ENCODE measurements around the gene NME2.

Gene NME2

DNA sequence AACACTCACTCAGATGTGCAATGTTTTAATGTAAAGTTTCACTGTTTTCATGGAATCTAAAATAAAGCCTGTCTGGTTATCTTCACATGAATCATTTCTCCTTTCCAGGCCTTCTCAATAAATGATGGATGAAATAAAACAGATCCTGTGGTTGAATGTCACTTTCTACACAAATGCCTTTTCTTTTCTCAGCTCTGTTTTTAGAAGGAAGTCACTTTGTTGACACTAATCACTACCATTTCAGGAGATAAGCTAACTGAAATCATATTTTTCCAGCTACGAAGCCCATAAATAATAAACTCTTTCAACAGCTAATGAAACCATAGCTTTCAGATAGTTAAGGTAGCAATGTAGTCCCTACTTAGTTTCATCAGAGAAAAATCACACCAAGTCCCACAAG, 17.9 kb downstream of the NME2 start (continued):
- TF ChIP-seq, protein P1, sequence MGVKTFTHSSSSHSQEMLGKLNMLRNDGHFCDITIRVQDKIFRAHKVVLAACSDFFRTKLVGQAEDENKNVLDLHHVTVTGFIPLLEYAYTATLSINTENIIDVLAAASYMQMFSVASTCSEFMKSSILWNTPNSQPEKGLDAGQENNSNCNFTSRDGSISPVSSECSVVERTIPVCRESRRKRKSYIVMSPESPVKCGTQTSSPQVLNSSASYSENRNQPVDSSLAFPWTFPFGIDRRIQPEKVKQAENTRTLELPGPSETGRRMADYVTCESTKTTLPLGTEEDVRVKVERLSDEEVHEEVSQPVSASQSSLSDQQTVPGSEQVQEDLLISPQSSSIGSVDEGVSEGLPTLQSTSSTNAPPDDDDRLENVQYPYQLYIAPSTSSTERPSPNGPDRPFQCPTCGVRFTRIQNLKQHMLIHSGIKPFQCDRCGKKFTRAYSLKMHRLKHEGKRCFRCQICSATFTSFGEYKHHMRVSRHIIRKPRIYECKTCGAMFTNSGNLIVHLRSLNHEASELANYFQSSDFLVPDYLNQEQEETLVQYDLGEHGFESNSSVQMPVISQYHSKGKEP (tag by site-specific recombination; IDR thresholded peaks at IDR 0.05): no peak

DNA sequence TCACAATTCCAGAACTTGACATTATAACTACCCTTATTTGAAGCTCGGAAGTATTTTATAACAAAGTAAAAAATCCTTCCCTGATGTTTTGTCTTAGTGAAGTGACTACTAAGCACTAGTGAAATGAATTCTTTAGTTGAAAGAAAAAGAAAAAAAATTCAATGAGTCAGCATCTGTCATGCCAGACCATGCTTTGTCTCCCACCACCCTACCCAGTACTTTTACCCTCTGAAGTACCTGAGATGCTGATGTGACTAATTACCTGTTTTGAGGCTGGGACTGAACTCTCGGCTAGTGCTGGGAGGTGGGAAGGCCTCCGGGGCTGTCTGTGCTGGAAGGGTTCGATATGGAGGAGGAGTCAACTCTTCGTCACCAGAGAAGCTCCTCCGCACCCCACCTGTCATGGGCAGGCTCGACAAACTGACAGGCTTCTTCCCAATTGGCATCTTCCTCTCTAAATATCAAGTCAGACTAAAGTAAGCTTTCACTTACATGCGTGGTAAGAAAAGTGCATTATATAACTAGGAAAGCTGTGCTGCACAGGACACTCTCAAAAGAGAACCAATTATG, 19.6 kb downstream of the NME2 start:
- Histone ChIP-seq H3K9me3 (ENCODE audit: control insufficient read depth, insufficient read depth, low read depth, low read length) (no peaks in the 10 kb centered on the region), H3K4me3 (ENCODE audit: low read depth, low read length) (no peak overlapping the region), H3K36me3 (ENCODE audit: control insufficient read depth in 2 of 2, insufficient read depth in 1 of 2, low read length in 2 of 2) (peaks cover 56 to 64% of the 10 kb centered on the region in 2 experiments), H3K27ac (ENCODE audit: extremely low read depth, low read depth, low read length) (no peak overlapping the region), H3K4me1 (ENCODE audit: control insufficient read depth, insufficient read depth, low read length) (no peaks in the 10 kb centered on the region)
- CTCF ChIA-PET: interaction anchor here (0.6 kb wide), 1 partner anchor 152 kb away, joined by 3 read pairs; no protein-coding TSS in a partner anchor
- TF ChIP-seq KLF9 (tag by site-specific recombination; IDR thresholded peaks at IDR 0.05; ENCODE audit: low read depth) (no peak), ZNF214 (tag by site-specific recombination; IDR thresholded peaks at IDR 0.05; ENCODE audit: borderline replicate concordance) (no peak), ZNF2 (tag by site-specific recombination; IDR thresholded peaks at IDR 0.05) (no peak), GFI1B (tag by site-specific recombination; IDR thresholded peaks at IDR 0.05) (no peak), ZNF791 (tag by site-specific recombination; IDR thresholded peaks at IDR 0.05) (no peak), ZNF664 (tag by site-specific recombination; IDR thresholded peaks at IDR 0.05) (no peak), ZEB2 (tag by site-specific recombination; IDR thresholded peaks at IDR 0.05) (no peak), ZNF544 (tag by site-specific recombination; IDR thresholded peaks at IDR 0.05) (no peak), ZNF747 (tag by site-specific recombination; IDR thresholded peaks at IDR 0.05) (no peak), ZXDB (tag by site-specific recombination; IDR thresholded peaks at IDR 0.05) (no peak), KLF10 (tag by site-specific recombination; IDR thresholded peaks at IDR 0.05) (no peak), ZNF555 (tag by site-specific recombination; conservative IDR thresholded peaks at IDR 0.05) (no peak), ZNF366 (tag by site-specific recombination; conservative IDR thresholded peaks at IDR 0.05) (no peak), ZNF830 (tag by site-specific recombination; IDR thresholded peaks at IDR 0.05; ENCODE audit: low read depth) (no peak)
- TF ChIP-seq, protein P2, sequence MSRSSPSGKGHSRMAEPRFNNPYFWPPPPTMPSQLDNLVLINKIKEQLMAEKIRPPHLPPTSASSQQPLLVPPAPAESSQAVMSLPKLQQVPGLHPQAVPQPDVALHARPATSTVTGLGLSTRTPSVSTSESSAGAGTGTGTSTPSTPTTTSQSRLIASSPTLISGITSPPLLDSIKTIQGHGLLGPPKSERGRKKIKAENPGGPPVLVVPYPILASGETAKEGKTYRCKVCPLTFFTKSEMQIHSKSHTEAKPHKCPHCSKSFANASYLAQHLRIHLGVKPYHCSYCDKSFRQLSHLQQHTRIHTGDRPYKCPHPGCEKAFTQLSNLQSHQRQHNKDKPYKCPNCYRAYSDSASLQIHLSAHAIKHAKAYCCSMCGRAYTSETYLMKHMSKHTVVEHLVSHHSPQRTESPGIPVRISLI (tag by site-specific recombination; IDR thresholded peaks at IDR 0.05): no peak
- TF ChIP-seq, protein P3, sequence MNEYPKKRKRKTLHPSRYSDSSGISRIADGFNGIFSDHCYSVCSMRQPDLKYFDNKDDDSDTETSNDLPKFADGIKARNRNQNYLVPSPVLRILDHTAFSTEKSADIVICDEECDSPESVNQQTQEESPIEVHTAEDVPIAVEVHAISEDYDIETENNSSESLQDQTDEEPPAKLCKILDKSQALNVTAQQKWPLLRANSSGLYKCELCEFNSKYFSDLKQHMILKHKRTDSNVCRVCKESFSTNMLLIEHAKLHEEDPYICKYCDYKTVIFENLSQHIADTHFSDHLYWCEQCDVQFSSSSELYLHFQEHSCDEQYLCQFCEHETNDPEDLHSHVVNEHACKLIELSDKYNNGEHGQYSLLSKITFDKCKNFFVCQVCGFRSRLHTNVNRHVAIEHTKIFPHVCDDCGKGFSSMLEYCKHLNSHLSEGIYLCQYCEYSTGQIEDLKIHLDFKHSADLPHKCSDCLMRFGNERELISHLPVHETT (tag by site-specific recombination; IDR thresholded peaks at IDR 0.05): no peak
- TF ChIP-seq, protein P4, sequence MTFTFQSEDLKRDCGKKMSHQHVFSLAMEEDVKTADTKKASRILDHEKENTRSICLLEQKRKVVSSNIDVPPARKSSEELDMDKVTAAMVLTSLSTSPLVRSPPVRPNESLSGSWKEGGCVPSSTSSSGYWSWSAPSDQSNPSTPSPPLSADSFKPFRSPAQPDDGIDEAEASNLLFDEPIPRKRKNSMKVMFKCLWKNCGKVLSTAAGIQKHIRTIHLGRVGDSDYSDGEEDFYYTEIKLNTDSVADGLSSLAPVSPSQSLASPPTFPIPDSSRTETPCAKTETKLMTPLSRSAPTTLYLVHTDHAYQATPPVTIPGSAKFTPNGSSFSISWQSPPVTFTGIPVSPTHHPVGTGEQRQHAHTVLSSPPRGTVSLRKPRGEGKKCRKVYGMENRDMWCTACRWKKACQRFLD (tag by site-specific recombination; IDR thresholded peaks at IDR 0.05): no peak
- TF ChIP-seq, protein P5, sequence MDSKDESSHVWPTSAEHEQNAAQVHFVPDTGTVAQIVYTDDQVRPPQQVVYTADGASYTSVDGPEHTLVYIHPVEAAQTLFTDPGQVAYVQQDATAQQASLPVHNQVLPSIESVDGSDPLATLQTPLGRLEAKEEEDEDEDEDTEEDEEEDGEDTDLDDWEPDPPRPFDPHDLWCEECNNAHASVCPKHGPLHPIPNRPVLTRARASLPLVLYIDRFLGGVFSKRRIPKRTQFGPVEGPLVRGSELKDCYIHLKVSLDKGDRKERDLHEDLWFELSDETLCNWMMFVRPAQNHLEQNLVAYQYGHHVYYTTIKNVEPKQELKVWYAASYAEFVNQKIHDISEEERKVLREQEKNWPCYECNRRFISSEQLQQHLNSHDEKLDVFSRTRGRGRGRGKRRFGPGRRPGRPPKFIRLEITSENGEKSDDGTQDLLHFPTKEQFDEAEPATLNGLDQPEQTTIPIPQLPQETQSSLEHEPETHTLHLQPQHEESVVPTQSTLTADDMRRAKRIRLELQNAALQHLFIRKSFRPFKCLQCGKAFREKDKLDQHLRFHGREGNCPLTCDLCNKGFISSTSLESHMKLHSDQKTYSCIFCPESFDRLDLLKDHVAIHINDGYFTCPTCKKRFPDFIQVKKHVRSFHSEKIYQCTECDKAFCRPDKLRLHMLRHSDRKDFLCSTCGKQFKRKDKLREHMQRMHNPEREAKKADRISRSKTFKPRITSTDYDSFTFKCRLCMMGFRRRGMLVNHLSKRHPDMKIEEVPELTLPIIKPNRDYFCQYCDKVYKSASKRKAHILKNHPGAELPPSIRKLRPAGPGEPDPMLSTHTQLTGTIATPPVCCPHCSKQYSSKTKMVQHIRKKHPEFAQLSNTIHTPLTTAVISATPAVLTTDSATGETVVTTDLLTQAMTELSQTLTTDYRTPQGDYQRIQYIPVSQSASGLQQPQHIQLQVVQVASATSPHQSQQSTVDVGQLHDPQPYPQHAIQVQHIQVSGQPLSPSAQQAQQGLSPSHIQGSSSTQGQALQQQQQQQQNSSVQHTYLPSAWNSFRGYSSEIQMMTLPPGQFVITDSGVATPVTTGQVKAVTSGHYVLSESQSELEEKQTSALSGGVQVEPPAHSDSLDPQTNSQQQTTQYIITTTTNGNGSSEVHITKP (tag by site-specific recombination; IDR thresholded peaks at IDR 0.05): no peak
- POLR2A ChIA-PET: no interaction called here
